Brain pericyte (primary cell): Measurements from ENCODE around the gene GRIP1.
"Not testable (repeated sequence)": the region's sequence is repeated elsewhere in the genome, so short reads cannot be mapped to it uniquely, and the experiment has no call there.

Experiments used
- DNase-seq: peaks from one replicate; pipeline ENCODE4 v3.0.0-alpha.2; 2012; ENCODE audit warnings: low read depth, low spot score

Gene GRIP1

GRCh38 chr12:66337381-66338010 is 341.4 kb downstream of the GRIP1 start:
- DNase-seq: no peak

- no peak for DNase-seq
Measured at GRCh38 chr12:66335746-66336145, 343.1 kb downstream of the GRIP1 start.

DNA sequence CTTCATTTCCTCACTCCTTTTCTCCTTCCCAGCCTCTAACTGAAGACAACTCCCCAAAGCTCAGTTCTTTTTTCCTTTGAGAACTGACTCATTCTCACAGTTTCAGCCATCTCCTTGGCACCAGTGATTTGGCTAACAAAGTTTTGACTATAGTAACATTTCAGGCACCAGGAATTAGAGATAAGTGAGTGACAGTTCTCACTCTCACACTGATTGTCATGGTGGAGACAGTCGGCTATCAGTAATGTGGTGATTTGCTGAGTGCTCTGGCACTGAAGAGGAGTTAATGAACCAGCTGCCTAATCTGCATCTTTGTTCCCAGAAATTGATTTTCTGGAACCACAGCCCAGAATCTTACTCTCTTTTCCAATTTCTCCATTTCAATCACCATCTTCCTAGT is 347.1 kb downstream of the GRIP1 start:
- no peak for DNase-seq

GRCh38 chr12:66331016-66331415 is 347.9 kb downstream of the GRIP1 start:
- DNase-seq: no peak

DNA sequence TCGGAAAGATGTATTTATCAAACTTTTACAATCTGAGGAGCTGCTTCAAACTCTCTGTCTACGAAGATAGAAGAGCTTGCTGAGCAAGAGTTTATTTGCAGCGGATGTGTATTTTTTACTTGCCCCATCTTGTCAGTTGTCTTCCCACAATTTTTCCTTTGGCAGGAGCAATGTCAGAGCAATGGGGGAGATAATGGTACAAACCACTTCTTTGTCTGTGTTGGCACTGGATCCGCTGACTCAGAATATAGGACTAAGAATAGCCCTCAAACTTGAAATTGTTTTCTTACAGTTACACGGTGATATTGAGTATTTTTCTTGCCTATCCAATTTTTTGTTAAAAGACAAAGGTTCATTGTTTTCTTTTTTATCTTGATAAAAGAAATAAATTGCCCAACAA is 348.9 kb downstream of the GRIP1 start:
- no peak for DNase-seq

DNA sequence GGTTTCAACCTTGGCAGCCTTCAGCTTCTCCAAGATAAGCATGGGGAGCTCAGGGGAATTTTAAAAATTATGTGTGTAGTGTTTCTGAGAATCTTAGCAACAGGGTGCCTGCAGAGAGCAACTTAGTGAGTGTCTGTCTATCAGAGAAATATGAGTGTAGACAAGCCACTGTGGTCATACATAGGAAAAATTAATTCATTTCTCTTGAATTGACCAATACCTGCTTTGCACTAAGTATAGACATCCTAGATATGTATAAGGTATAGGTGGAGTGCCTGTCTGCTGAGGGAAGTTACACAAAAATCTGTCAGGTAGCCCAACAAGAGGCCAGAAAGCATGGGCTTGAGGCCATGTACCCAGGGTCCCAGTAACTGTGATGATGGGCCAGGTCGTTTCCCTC is 355.9 kb downstream of the GRIP1 start:
- no peak for DNase-seq

DNA sequence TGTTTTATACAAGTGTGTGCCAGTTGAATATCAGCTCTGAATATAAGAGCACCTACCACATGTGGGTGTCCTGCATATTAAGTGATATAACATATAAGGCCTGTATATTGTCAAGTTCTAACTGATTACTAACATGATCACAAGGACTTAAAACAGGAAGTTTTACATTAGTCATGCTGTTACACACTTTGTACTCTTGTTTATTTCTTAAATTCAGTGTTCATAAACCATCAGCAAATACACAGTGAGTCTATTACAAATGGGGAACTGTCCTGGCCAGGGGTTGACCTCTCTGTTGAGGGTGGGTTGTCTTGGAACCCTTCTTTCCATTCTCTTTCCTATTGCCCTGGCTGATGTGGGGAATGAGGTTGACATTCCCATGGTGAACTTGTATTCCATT is 357.4 kb downstream of the GRIP1 start:
- DNase-seq: no peak

DNA sequence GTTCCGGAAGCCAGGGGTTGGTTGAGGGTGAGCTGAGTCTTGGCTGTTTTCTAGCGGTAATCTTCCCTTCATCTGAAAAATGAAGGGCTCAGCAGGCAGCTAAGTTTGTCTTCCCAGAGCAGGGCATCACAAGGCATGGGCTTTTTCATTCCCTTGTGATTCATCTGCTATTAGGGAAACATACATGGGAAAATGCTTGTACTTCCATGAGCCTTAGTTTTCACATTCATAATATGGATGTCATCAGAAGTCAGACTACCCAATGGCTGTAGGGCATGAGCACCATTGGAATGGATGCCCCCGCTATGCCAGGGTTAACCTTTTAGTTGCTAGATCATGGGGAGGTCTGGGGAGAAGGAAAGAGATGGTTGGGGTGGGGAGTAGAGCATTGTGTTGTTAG is 357.9 kb downstream of the GRIP1 start:
- no peak for DNase-seq

DNA sequence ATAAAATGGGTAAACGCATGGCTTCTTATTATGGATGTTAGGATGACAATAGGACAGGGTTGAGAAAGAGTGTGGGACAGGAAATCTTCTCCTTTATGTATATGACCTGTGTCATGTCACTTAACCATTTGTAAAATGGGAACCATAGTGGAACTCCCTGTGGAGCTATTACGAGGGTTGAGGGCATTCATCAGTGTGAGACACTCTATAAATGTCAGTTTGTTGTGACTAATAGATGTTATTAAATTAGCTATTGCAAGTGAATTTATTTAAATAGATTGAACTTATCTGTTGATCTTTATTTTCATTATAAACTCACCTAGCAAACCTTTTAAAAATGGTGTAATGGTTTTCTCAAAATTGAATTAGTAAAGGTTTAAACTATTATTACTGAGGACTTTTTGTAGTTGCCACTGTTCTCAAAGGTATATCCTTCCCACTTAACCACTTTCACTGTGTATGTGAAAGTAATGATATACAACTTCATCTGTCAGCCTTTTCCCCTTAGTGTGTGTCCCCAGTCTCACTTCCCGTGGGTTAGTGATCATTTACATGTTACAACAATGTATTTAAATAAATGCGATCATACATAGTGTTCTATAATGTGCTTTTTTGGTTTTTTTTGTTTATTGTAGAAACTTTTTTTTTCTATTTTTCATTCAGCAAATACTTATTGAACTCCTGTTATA is 359.5 kb downstream of the GRIP1 start:
- DNase-seq: no peak

DNA sequence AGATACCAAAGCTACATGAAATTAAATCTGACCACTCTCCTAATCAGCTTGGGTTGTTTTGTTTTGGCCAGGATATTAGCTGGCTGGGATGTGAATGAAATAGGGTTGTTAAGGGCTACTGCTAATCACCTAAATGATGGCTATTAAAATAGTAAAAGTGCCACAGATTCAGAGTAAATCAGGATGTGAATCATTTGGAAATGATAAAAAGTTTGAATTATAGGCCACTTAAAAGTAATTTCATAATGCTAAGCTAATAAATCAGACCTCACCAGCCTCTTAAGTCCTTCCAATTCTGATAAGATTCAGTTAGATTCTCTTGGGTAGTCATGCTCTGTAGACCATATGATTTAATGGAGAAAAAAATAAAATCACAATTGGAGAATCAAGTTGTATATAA is 364.6 kb downstream of the GRIP1 start:
- DNase-seq: no peak

DNA sequence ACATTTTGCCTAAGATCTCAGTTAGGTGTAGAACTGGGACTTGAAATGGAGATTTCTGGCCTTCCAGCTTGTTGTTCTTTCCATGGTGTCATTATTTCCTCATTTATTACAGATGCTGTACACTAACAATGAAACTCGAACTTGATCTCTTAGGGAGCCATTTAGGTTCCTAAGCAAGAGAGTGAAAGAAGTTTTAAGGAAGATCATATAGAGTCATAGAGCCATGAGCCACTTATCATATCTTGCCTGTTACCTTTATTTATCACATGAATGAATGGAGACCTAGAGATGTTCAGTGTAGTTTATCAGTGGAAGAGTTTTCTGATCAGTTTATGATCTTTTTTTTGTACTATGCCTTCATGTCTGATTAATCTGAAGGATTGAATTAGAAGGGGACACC is 366.7 kb downstream of the GRIP1 start:
- no peak for DNase-seq

GRCh38 chr12:66309606-66310005 is 369.3 kb downstream of the GRIP1 start:
- no peak for DNase-seq

DNA sequence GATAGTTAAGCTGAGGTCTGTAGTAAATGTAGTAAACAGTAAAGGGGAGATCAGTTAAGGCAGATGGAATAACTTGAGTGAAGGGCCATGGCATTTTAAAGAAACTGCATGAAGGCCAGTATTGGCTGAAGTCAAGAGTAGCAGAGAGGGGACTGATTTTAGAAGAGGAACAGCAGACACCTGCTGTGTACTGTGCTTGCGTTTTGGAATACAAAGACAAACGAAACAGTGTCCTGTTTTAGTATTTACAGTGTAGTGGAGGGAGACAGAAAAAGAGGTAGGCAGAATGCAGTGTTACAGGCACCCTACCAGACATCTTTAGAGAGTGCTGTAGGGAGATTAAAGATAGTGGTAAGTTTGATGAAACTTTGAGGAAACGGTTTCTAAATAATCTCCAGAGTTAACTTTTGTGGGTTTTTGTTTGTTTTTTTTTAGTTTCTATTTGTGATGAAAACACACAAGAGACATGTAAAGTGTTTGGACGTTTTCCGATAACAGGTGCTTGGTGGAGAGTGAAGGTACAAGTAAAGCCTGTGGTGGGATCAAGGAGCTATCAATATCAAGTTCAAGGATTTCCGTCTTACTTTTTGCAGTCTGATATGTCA is 374.5 kb downstream of the GRIP1 start:
- DNase-seq: no peak

DNA sequence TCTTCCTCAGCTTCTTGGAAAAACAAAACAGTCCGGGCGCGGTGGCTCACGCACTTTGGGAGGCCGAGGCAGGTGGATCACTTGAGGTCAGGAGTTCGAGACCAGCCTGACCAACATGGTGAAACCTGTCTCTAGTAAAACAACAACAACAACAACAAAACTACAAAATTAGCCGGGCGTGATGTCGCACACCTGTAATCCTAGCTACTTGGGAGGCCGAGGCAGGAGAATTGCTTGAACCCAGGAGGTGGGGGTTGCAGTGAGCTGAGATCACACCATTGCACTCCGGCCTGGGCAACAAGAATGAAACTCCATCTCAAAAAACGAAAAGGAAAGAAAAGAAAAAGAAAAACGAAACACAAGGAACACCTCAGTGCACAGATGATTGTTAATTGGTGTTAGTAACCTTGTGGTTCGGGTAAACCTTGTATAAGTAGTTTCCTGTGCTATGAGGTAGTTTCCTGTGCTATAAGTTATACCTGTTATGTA is 375.5 kb downstream of the GRIP1 start:
- DNase-seq: not testable (repeated sequence)

- no peak for DNase-seq
Measured at GRCh38 chr12:66302827-66303169, 376.1 kb downstream of the GRIP1 start.

DNA sequence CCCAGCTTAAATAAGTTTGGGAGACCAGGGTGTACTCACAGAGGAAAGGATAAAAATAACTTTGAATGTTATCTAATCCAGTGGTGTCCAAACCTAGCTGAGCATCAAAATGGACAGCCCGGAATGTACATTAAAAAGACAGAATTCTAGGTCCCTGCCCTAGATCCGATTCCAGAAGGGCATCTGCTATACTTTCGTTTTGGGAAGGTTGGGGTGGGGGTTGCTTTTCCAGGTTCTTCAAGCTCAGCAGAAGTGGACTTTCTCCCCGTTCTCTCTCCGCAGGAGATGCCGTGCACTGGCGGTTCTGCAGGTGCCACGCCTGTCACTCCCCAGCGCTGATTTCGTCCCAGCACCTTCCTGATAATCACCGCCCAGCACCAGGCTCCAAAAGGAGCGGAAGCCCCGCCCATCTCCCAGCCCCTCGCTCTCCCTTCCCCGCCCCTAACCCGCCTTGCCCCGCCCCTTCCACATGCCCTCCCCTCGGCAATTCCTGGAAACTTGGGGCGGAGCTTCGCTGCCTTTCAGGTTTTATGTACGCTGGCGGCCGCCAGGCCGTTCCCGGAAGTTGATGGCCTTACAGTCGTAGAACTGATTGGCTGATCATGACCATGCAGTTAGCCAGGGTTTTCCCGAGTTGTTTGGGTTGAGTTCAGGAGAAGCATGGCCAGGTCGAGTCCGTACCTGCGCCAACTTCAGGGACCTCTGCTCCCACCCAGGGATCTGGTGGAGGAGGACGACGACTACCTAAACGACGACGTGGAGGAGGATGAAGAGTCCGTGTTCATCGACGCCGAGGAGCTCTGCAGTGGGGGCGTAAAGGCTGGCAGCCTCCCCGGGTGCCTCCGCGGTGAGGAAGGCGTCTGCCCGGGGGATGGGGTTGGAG is 376.7 kb downstream of the GRIP1 start, which contains the start of gene HELB:
Gene HELB, plus strand, starts transcription at position 550 of the 883 bp plus-strand sequence. Its CDS starts 111 bp downstream, at position 661.
- DNase-seq: peak; percentile 75

- DNase-seq: no peak
Measured at GRCh38 chr12:66297923-66298322, 381.0 kb downstream of the GRIP1 start.
